ENCODE measurements around the gene DEPP1.

DEPP1 gene

DNA sequence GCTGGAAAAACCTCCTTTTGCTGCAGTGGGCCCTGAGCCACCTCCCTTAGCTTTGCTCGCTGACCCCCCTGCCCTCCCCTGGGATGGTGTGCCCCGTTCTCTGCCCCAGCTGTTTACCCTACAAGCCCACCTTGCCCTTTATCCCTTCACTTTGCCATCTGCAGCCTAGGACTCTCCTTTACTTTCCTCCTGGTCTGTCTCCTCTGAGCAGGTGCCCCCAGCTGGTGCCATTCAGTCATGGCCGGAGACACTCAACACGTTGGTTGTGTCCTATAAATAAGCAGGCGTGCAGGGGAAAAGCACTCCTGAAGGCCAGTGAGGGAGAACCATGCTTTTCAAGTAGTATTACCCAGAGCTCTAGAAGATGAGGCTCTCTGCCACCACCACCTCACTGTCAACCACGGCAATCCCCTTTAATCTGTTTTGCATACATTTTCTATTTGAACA, 12.9 kb downstream of the DEPP1 start:
- no peak for DNase-seq (ENCODE audit: low read depth in 1 of 2, low spot score in 1 of 2)
- TF ChIP-seq JUND (IDR thresholded peaks at IDR 0.05; ENCODE audit: low read depth): no peak
- in situ Hi-C loops (cut with HindIII; ENCODE audit: low pct_unique_long_range_greater_than_20kb, low sequenced_read_pairs): no loop called here

DNA sequence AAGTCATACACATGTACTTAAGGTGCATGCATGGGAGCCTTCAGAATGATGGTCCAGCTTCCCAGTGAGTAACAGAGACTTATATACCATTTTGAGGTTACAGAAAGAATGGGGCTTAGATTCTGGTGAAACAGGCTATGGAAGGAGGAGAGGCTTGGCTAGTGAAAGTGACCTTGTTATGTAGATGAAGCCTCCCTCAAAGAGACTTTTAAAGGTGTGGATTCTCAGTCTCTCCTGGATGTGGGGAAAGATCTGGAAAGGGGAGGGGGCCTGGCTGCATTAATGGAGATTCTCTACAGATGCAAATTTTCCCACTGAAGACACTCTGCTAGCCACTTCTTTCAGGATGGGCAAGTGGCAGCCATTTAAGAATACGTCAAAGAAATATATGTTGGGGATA, 13.5 kb downstream of the DEPP1 start:
- no peak for DNase-seq (ENCODE audit: low read depth in 1 of 2, low spot score in 1 of 2)
- in situ Hi-C loops (cut with HindIII; ENCODE audit: low pct_unique_long_range_greater_than_20kb, low sequenced_read_pairs): no loop called here

DNA sequence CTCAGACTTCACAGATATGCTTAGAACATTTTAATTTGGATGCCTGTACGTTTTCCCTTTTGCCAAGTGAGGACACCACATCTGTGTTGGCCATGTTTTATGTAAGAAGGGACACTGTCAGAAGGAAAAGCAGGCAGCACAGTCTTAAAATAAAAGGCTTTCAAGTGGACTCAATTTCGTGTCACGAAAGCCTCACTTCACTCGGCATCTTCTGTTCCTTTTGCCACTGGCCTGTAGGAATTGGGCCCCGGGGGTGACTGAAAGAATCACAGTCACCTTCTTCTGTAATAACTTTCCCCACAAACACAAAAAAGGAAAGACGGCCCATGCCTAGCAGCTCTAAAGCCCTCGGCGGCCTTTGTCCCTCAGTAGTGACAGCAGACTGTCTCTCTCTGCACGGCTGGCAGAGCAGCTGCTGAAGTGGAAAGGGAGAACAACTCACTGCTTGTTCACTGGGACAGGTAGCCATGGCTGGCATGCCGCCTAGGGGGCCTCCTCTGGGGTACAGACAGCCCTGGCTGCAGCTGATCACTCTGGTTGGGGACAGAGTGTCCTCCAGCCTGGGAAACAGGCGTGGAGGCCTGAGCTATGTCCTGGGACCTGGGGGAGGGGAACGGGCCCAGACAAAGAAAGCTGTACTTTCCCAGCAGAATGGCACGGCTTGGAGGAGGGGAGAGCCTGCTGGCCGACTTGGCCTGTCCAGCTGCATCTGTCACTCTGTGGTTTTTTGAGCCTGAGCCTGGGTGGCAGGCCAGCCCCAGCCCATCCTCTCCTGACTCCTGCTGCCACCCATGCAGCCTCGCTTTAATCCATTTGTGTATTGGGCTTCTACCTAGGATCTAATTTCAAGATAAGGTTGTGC, 14.6 kb downstream of the DEPP1 start:
- DNase-seq (ENCODE audit: low read depth in 1 of 2, low spot score in 1 of 2): no peak
- no peak for TF ChIP-seq JUND (IDR thresholded peaks at IDR 0.05; ENCODE audit: low read depth)
- in situ Hi-C loops (cut with HindIII; ENCODE audit: low pct_unique_long_range_greater_than_20kb, low sequenced_read_pairs): no loop called here

More for the DNA sequence above, 13.5 kb downstream of the DEPP1 start:
- TF ChIP-seq JUND (IDR thresholded peaks at IDR 0.05; ENCODE audit: low read depth): no peak

DNA sequence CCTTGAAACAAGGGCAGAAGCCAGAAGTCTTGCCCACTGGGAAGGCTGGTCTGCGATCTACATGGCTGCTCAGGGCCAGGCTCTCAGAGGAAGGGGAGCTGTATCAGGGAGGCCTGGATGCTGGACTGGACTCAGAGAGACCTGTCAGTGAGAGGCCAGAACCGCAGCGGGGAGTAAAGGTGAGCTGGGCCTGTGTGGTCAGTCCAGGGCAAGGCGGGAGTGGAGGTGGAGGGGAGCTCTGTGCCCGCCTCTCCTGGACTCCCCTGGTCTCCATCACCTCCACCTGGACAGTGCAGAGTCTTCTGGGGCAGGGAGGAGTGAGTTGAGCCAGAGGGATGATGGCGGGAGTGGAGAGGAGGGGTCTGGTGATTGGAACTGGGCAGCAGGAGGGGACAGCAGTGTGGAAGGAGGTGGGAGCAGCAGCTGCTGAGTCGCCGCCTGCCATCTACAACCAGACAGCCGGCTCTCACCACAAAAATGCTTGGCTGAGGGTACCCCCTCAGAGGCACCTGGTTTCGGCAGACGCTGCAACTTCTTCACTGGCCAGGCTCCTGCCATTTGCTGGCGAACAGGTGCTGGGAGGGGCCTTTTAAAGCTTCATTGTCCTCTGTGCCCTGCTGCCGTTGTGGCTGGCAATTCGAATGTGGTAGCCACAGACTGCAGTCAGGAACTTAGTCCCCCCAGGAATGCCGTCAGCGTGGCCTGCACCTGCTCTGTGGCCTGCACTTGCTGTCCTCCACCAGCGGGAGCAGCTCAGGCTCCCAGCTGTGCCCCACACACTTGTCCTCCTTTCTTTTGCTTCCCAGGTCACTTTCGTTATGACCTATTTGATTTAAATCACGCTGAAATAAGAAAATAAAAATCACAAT, 15.5 kb downstream of the DEPP1 start:
- in situ Hi-C loops (cut with HindIII; ENCODE audit: low pct_unique_long_range_greater_than_20kb, low sequenced_read_pairs): no loop called here
- no peak for DNase-seq (ENCODE audit: low read depth in 1 of 2, low spot score in 1 of 2)
- no peak for TF ChIP-seq JUND (IDR thresholded peaks at IDR 0.05; ENCODE audit: low read depth)

DNA sequence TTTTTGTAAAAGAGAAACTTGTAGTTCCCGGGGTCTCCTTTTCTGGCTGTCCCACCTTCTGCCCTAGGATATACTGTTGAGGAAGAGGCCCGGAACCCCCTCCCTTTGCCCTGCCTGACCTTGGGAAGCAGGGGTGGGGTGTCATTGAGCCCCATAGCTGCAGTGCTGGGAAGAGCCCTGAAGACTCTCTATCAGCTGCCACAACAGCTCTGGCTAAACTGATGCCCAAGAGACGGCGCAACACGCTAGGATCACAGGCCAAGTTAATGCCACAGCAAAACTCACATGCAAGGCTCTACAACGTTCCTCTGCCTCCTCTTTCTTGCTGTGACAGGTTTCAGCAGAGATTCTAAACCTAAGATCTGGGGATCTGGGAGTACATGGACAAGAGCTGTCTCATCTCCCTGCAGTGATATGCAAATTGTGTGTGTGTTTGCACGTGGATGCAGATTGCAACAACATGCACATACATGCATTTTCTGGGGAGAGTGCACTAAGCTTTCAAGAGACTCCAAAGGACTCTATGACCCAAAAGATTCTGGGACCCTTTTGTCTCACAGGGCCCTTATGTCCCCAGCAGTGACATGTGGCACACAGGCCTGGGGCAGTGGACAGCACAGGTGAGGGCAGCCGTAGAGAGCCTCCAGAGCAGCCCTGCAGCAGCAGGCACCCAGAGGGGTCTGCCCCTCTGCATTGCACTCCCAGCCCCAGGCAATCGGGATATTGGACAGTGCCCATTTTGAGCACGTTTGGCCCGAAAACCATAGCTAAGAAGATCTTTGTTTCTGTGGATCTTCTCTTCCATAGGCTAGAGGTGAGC, 16.5 kb downstream of the DEPP1 start:
- TF ChIP-seq JUND (IDR thresholded peaks at IDR 0.05; ENCODE audit: low read depth): no peak
- in situ Hi-C loops (cut with HindIII; ENCODE audit: low pct_unique_long_range_greater_than_20kb, low sequenced_read_pairs): no loop called here

DNA sequence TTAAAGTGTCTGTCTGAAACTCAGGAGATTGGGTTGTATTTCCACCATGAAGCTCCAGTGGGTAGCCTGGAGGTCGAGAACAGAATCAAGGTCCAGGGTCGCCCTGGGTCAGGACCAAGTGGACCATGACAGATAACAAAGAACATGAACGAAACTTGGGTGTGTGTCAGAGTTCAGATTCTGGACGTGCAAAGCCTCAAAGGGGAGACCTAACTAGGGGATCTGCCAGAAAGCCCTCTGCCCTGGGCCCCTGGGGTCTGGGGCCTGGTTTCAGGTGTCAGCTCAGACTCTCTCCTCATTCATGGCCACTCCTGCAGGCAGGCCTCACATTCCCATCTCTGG, 17.4 kb downstream of the DEPP1 start:
- no peak for DNase-seq (ENCODE audit: low read depth in 1 of 2, low spot score in 1 of 2)
- in situ Hi-C loops (cut with HindIII; ENCODE audit: low pct_unique_long_range_greater_than_20kb, low sequenced_read_pairs): no loop called here
- TF ChIP-seq JUND (IDR thresholded peaks at IDR 0.05; ENCODE audit: low read depth): no peak

More for the DNA sequence above, 16.5 kb downstream of the DEPP1 start:
- DNase-seq (ENCODE audit: low read depth in 1 of 2, low spot score in 1 of 2): no peak

DNA sequence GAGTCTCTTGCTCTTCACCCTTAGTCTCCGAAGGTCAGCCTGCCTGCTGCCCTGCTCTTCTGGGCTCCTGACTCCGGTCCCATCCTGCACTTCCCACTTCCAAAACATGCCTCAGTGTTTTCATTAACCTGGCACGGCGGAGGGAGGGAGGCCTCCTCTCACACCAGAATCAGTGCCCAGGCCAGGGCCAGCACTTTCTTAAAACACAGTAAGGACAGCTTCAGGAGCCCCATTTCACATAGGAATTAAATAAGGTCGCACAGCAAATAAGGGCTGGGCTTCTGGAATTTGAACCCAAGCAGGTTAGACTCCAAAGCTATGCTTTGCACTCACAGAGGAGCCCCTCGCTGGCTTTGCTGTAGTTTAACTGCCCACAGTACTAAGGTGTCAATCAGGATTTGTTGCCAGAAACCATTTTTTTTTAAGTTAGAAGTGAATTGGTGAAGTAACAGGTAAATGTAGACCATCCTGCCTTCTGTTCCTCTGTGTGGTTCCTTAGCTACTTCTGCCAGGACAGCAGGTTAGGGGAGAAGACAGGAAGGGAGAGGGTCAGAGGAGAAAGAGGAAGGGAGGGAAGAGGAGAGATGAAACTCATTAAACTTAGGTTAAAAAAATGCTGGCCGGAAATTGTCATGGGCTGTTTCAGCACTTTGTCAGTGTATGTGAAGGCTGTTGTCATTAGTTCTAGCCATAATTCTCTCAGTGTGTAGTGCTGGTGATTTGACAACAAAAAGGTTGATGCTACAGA, 18.0 kb downstream of the DEPP1 start:
- TF ChIP-seq JUND (IDR thresholded peaks at IDR 0.05; ENCODE audit: low read depth): no peak
- in situ Hi-C loops (cut with HindIII; ENCODE audit: low pct_unique_long_range_greater_than_20kb, low sequenced_read_pairs): no loop called here
- no peak for DNase-seq (ENCODE audit: low read depth in 1 of 2, low spot score in 1 of 2)

DNA sequence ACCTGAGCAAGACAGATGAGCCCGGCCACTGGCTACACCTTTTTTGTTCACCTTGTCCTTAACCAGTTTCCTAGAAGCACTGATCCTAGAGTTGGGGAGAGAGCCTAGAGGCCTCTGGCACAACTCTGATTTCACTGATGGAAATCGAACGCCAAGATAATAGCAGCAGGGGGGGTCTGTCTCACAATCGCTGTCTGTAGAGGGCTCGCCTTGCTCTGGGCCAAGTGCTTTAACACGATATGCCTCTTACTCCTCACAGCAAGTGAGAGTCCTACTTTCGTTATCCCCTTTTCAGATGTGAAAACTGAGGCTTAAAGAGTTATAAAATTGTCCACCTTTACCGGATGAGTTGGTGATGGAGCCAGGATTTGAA, 18.5 kb downstream of the DEPP1 start:
- no peak for TF ChIP-seq JUND (IDR thresholded peaks at IDR 0.05; ENCODE audit: low read depth)
- no peak for DNase-seq (ENCODE audit: low read depth in 1 of 2, low spot score in 1 of 2)
- in situ Hi-C loops (cut with HindIII; ENCODE audit: low pct_unique_long_range_greater_than_20kb, low sequenced_read_pairs): no loop called here

DNA sequence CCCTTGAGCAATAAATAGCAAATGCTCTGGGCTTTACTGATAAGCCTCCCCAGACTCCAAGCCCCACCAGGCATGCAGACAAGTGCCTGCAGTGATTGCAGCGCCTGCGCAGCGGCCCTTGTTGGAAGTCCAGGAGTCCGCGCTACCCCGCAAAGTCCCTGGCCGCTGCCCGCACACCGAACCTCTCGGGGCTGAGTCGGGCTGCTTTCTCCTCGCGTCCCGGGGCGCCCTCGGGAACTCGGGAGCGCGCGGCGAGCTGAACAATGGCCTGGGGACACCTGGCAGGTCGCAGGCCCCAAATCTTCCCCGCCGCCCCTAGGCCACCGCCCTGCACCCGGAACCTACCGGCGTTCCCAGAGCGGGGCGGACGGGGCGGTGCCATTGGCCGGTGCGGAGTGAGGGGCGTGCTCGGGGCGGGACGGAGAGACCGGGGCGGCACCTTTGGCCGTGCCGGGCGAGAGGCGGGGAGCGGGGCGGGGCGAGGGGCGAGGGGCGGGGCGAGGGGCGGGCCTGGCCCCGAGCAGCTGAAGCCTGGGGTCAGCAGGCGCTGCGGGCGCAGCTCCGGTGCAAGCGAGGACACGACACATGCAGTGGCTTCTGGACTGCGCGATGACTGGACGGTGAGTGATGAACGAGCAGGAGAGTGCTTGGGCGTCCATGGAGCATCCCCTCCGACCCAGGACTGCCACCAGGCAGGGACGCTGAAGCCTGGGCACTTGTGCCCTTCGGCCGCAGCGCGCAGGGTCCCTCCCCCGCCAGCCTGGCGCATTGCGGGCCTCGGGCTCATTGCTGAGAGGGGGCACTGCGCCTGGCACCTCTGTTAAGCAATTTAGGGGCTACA, 19.1 kb downstream of the DEPP1 start, which contains the start of gene RASSF4:
RASSF4 (plus strand) TSS at position 556 of the 841 bp plus-strand sequence. CDS start 10,401 bp downstream, outside the sequence.
- in situ Hi-C loops (cut with HindIII; ENCODE audit: low pct_unique_long_range_greater_than_20kb, low sequenced_read_pairs): no loop called here
- TF ChIP-seq JUND (IDR thresholded peaks at IDR 0.05; ENCODE audit: low read depth): no peak
- DNase-seq (ENCODE audit: low read depth in 1 of 2, low spot score in 1 of 2): peak; percentile 93 to 96

DNA sequence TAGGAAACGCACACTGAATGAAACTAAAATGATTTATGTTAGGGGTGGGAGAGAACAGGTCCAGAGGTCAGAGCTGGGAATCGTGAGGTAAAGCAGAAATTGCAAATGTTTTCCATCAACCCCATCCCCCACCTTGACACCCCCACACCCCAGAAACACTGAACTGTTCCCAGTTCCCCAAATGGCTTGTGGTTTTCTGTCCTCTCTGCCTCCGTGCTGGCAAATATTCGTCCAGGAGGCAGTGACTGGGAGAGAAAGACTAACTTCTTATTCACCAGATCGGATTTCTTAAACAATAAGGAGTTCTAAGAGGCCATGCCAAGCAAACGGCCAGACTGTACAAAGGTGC, 19.7 kb downstream of the DEPP1 start:
- DNase-seq (ENCODE audit: low read depth in 1 of 2, low spot score in 1 of 2): no peak
- in situ Hi-C loops (cut with HindIII; ENCODE audit: low pct_unique_long_range_greater_than_20kb, low sequenced_read_pairs): no loop called here
- TF ChIP-seq JUND (IDR thresholded peaks at IDR 0.05; ENCODE audit: low read depth): no peak
